Liver (tissue), 3 donors: ENCODE data around the gene CELF5.

Experiments
- FOXA1 ChIP-seq: IDR thresholded peaks from 2 replicates; pipeline ENCODE4 v1.6.1; 2016; ENCODE audit warnings: antibody characterized with exemption
- FOXA2 ChIP-seq: IDR thresholded peaks from 2 replicates; pipeline ENCODE4 v1.6.1; 2016; ENCODE audit warnings: antibody characterized with exemption
- GABPA ChIP-seq, 2 donors: IDR thresholded peaks in 1 of 2; conservative IDR thresholded peaks in 1 of 2; 2 replicates each; pipeline ENCODE4 v1.6.1; 2016; ENCODE audit warnings: antibody characterized with exemption in 2 of 2, mild to moderate bottlenecking in 1 of 2, moderate library complexity in 1 of 2
- JUND ChIP-seq, 2 donors: IDR thresholded peaks; 2 replicates each; pipeline ENCODE4 v1.6.1; 2016; ENCODE audit warnings: antibody characterized with exemption in 2 of 2
- RXRA ChIP-seq, 2 donors: IDR thresholded peaks; 2 replicates each; pipeline ENCODE4 v1.6.1; 2017 to 2018; ENCODE audit warnings: antibody characterized with exemption in 2 of 2, mild to moderate bottlenecking in 1 of 2
- TAF1 ChIP-seq: conservative IDR thresholded peaks from 2 replicates; pipeline ENCODE4 v1.6.1; 2016; ENCODE audit warnings: antibody characterized with exemption, mild to moderate bottlenecking
- YY1 ChIP-seq: IDR thresholded peaks from 2 replicates; pipeline ENCODE4 v1.6.1; 2016; ENCODE audit warnings: antibody characterized with exemption, mild to moderate bottlenecking
- TF ChIP-seq, protein P1 (sequence below): fragments of 150-350 bp; IDR thresholded peaks from 2 replicates; pipeline ENCODE4 v1.5.1; 2017; ENCODE audit warnings: improper control_type of control experiment, low read depth, low read length; ENCODE audit not compliant: missing input control
- TF ChIP-seq, protein P2 (sequence below): IDR thresholded peaks from 2 replicates; pipeline ENCODE4 v1.6.1; 2016; ENCODE audit warnings: antibody characterized with exemption, mild to moderate bottlenecking
- TF ChIP-seq, protein P3 (sequence below): IDR thresholded peaks from 2 replicates; pipeline ENCODE4 v1.6.1; 2016; ENCODE audit warnings: antibody characterized with exemption
- TF ChIP-seq, protein P4 (sequence below): IDR thresholded peaks from 2 replicates; pipeline ENCODE4 v1.6.1; 2016; ENCODE audit warnings: antibody characterized with exemption
- donor health status: healthy.
- donor health status: healthy.

GRCh38 chr19:3338541-3339181 lies 114.2 kb downstream of the CELF5 start:
- TF ChIP-seq, protein P1, sequence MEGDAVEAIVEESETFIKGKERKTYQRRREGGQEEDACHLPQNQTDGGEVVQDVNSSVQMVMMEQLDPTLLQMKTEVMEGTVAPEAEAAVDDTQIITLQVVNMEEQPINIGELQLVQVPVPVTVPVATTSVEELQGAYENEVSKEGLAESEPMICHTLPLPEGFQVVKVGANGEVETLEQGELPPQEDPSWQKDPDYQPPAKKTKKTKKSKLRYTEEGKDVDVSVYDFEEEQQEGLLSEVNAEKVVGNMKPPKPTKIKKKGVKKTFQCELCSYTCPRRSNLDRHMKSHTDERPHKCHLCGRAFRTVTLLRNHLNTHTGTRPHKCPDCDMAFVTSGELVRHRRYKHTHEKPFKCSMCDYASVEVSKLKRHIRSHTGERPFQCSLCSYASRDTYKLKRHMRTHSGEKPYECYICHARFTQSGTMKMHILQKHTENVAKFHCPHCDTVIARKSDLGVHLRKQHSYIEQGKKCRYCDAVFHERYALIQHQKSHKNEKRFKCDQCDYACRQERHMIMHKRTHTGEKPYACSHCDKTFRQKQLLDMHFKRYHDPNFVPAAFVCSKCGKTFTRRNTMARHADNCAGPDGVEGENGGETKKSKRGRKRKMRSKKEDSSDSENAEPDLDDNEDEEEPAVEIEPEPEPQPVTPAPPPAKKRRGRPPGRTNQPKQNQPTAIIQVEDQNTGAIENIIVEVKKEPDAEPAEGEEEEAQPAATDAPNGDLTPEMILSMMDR = no peak
- TF ChIP-seq, protein P2, sequence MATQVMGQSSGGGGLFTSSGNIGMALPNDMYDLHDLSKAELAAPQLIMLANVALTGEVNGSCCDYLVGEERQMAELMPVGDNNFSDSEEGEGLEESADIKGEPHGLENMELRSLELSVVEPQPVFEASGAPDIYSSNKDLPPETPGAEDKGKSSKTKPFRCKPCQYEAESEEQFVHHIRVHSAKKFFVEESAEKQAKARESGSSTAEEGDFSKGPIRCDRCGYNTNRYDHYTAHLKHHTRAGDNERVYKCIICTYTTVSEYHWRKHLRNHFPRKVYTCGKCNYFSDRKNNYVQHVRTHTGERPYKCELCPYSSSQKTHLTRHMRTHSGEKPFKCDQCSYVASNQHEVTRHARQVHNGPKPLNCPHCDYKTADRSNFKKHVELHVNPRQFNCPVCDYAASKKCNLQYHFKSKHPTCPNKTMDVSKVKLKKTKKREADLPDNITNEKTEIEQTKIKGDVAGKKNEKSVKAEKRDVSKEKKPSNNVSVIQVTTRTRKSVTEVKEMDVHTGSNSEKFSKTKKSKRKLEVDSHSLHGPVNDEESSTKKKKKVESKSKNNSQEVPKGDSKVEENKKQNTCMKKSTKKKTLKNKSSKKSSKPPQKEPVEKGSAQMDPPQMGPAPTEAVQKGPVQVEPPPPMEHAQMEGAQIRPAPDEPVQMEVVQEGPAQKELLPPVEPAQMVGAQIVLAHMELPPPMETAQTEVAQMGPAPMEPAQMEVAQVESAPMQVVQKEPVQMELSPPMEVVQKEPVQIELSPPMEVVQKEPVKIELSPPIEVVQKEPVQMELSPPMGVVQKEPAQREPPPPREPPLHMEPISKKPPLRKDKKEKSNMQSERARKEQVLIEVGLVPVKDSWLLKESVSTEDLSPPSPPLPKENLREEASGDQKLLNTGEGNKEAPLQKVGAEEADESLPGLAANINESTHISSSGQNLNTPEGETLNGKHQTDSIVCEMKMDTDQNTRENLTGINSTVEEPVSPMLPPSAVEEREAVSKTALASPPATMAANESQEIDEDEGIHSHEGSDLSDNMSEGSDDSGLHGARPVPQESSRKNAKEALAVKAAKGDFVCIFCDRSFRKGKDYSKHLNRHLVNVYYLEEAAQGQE = no peak
- TF ChIP-seq JUND (IDR thresholded peaks at IDR 0.05) = no peak
- TF ChIP-seq, protein P3, sequence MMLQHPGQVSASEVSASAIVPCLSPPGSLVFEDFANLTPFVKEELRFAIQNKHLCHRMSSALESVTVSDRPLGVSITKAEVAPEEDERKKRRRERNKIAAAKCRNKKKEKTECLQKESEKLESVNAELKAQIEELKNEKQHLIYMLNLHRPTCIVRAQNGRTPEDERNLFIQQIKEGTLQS = no peak
- TF ChIP-seq, protein P4, sequence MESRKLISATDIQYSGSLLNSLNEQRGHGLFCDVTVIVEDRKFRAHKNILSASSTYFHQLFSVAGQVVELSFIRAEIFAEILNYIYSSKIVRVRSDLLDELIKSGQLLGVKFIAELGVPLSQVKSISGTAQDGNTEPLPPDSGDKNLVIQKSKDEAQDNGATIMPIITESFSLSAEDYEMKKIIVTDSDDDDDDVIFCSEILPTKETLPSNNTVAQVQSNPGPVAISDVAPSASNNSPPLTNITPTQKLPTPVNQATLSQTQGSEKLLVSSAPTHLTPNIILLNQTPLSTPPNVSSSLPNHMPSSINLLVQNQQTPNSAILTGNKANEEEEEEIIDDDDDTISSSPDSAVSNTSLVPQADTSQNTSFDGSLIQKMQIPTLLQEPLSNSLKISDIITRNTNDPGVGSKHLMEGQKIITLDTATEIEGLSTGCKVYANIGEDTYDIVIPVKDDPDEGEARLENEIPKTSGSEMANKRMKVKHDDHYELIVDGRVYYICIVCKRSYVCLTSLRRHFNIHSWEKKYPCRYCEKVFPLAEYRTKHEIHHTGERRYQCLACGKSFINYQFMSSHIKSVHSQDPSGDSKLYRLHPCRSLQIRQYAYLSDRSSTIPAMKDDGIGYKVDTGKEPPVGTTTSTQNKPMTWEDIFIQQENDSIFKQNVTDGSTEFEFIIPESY = no peak
- no peak for TF ChIP-seq TAF1
- TF ChIP-seq GABPA (IDR thresholded peaks at IDR 0.05 in 1 of 2, conservative IDR thresholded peaks at IDR 0.05 in 1 of 2) = peak in 1 of 2 donors; percentile 17
- TF ChIP-seq YY1 = no peak
- TF ChIP-seq RXRA (IDR thresholded peaks at IDR 0.05) = peak in 1 of 2 donors; percentile 37
- TF ChIP-seq FOXA2 = no peak
- TF ChIP-seq FOXA1 = no peak
